PC-3 (cell line): ENCODE data around the gene WDR76.

Source experiments
- CTCF ChIP-seq: fragments of 300-600 bp; sonication (generic); conservative IDR thresholded peaks from 2 replicates; pipeline ENCODE4 v1.5.1; 2017; ENCODE audit warnings: antibody characterized with exemption, low read depth, mild to moderate bottlenecking, low read length
- EZH2 ChIP-seq: fragments of 300-600 bp; sonication (generic); IDR thresholded peaks from one replicate; pipeline ENCODE4 v1.6.1; 2017; ENCODE audit warnings: antibody characterized with exemption, mild to moderate bottlenecking, low read length; ENCODE audit not compliant: unreplicated experiment

- TF ChIP-seq CTCF = no peak
- no peak for TF ChIP-seq EZH2
These were observed 40.3 kb downstream of the WDR76 start for GRCh38 chr15:43867096-43867495.
